Measurements from ENCODE around the gene TEX14.

The TEX14 gene

DNA sequence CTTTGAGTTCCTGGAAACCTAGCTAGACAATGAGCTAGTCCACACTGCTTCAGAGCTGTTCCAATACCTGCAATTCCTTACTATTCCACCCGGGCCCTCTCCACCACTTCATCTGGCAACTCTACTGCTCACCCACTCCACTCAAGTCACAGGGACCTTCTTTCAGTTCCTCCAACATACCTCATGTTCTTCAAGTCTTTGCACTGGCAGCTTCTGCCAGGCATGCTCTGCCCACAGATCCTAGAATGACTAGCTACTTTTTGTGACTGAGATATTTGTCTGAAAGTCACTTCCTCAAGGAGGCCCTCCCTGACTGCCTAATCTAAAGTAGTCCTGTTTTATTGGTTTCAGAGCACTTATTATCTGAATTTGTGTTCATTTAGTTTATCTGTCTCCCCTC, 86.4 kb downstream of the TEX14 start:
- Histone ChIP-seq H3K9me3 (no peaks in the 10 kb centered on the region), H3K27me3 (no peaks in the 10 kb centered on the region), H3K27ac (no peak overlapping the region), H3K4me1 (no peaks in the 10 kb centered on the region), H3K4me3 (no peak overlapping the region), H3K36me3 (no peaks in the 10 kb centered on the region)
- DNase-seq = no peak
- intact Hi-C loops (cut with DNase I; ENCODE audit: low total_unique reads) = no loop called here
- TF ChIP-seq, protein P1, sequence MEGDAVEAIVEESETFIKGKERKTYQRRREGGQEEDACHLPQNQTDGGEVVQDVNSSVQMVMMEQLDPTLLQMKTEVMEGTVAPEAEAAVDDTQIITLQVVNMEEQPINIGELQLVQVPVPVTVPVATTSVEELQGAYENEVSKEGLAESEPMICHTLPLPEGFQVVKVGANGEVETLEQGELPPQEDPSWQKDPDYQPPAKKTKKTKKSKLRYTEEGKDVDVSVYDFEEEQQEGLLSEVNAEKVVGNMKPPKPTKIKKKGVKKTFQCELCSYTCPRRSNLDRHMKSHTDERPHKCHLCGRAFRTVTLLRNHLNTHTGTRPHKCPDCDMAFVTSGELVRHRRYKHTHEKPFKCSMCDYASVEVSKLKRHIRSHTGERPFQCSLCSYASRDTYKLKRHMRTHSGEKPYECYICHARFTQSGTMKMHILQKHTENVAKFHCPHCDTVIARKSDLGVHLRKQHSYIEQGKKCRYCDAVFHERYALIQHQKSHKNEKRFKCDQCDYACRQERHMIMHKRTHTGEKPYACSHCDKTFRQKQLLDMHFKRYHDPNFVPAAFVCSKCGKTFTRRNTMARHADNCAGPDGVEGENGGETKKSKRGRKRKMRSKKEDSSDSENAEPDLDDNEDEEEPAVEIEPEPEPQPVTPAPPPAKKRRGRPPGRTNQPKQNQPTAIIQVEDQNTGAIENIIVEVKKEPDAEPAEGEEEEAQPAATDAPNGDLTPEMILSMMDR (IDR thresholded peaks at IDR 0.05) = no peak

DNA sequence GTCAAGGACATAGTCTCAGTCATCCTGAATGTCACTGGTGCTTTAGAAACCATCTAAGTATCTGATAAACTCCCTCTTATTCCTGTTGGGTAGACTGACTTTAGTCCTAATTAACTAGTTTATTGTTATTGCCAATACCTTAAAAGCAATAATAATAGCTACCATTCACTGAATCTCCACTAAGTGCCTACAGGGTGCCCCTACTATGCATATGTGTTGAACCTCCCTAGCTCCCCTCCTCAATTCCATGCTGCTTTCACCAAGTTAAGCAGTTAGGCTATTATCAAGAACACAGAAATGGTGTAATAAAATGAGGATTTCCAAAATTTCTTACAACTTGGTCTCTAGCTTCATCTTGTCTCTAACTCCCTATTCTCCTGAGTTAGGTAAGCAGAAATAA, 89.9 kb downstream of the TEX14 start:
- Histone ChIP-seq H3K9me3 (no peaks in the 10 kb centered on the region), H3K4me1 (no peaks in the 10 kb centered on the region), H3K4me3 (no peak overlapping the region), H3K36me3 (no peaks in the 10 kb centered on the region), H3K27ac (no peak overlapping the region), H3K27me3 (no peaks in the 10 kb centered on the region)
- TF ChIP-seq, protein P1 (IDR thresholded peaks at IDR 0.05) = no peak
- intact Hi-C loops (cut with DNase I; ENCODE audit: low total_unique reads) = no loop called here
- DNase-seq = no peak

DNA sequence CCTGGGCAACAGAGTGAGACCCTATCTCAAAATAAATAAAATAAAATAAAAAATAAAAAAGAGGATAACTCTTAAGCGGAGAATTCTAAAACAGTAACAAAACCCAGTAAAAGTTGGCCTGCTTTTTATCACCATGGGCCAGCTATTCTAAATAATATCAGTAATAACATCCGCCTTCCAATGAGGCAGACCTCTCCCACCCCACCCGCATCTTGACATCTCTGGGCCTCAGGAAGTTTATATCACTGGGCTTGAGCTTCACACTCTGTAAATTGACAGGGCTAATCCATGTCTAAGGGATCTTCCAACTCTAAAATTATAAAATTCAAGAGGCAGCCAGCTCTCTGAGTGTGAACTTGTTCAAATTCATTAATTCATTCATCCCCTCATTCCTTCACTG, 94.5 kb downstream of the TEX14 start:
- H3K9me3 ChIP-seq = no peaks in the 10 kb centered on the region
- H3K36me3 ChIP-seq = no peaks in the 10 kb centered on the region
- DNase-seq = no peak
- H3K4me1 ChIP-seq = no peaks in the 10 kb centered on the region
- no peak overlapping the region for H3K4me3 ChIP-seq
- TF ChIP-seq, protein P1 (IDR thresholded peaks at IDR 0.05) = no peak
- intact Hi-C loops (cut with DNase I; ENCODE audit: low total_unique reads) = no loop called here
- no peaks in the 10 kb centered on the region for H3K27me3 ChIP-seq
- no peak overlapping the region for H3K27ac ChIP-seq

DNA sequence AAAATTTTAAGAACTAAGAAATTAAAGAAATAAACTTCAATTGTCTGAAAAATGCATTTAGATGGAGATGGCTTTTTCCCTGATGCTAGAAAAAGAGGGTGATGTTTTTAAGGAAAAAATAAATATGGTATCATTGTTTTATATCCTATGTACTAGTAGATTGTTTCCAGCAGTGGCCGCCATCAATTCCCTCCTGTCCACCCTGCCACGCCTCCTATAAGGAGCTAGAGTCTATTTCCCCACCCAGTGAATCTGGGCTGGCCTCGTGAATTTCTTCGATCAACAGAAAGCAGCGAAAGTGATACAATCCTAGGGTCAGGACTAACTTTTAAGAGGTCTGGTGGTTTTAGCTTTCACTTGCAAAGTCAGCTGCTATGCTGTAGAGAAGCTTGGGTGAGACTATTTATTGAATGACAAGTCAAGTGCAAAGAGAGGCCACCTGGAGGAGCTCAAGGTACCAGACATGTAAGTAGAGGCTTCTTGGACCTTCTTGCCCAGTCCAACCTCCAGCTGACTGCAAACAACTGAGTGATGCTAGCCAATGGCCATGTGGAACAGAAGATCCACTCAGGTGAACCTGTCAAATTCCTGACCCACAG, 96.6 kb downstream of the TEX14 start:
- intact Hi-C loops (cut with DNase I; ENCODE audit: low total_unique reads) = no loop called here
- Histone ChIP-seq H3K27me3 (no peaks in the 10 kb centered on the region), H3K36me3 (no peaks in the 10 kb centered on the region), H3K4me3 (no peak overlapping the region), H3K4me1 (no peaks in the 10 kb centered on the region), H3K27ac (no peak overlapping the region), H3K9me3 (no peaks in the 10 kb centered on the region)
- TF ChIP-seq, protein P1 (IDR thresholded peaks at IDR 0.05) = no peak
- no peak for DNase-seq

DNA sequence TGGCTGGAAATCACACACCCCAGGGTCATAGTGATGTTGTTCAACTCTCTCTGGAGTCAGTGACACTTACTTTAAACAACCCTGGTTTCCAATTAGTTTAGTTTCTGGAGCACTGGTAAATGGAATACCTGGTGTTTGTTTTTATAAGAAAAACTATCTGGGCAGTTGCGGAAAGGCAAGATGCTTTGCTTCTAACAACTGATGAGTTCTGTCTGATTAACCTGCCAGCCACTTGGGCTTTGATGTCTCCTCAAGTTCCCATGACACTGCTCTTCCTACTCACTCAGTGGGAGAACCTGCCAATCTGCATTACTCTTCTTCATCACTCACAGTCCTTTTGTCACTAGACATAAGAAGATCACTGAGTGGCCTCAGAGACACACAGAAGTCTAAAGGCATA, 98.7 kb downstream of the TEX14 start:
- intact Hi-C loops (cut with DNase I; ENCODE audit: low total_unique reads) = no loop called here
- no peak for DNase-seq
- TF ChIP-seq, protein P1 (IDR thresholded peaks at IDR 0.05) = no peak
- no peak overlapping the region for H3K27ac ChIP-seq
- no peak overlapping the region for H3K4me3 ChIP-seq
- H3K27me3 ChIP-seq = no peaks in the 10 kb centered on the region
- H3K9me3 ChIP-seq = no peaks in the 10 kb centered on the region
- H3K4me1 ChIP-seq = no peaks in the 10 kb centered on the region
- no peaks in the 10 kb centered on the region for H3K36me3 ChIP-seq

DNA sequence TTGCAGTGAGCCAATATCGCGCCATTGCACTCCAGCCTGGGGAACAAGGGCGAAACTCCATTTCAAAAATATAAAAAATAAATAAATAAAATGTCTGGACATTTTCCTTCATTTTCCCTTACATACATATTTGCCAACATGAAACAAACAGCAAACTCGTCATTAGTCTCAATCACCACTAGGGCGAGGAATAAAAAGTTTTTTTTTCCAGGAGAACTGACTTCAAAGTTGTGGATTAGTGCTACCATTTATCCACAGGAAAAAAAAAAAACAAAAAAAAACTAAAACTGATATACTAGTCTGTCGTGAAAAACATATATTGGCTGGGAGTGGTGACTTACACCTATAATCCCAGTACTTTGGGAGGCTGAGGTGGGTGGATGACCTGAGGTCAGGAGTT, 100.4 kb downstream of the TEX14 start:
- no peak overlapping the region for H3K4me3 ChIP-seq
- no peaks in the 10 kb centered on the region for H3K4me1 ChIP-seq
- intact Hi-C loops (cut with DNase I; ENCODE audit: low total_unique reads) = no loop called here
- no peak for DNase-seq
- no peaks in the 10 kb centered on the region for H3K9me3 ChIP-seq
- H3K36me3 ChIP-seq = no peaks in the 10 kb centered on the region
- no peak overlapping the region for H3K27ac ChIP-seq
- TF ChIP-seq, protein P1 (IDR thresholded peaks at IDR 0.05) = no peak
- H3K27me3 ChIP-seq = no peaks in the 10 kb centered on the region

All from tibial artery (tissue), 4 donors.